NOMO-1 (cell line): ENCODE measurements around the gene C1orf198.
"Not testable (repeated sequence)": the region's sequence is repeated elsewhere in the genome, so short reads cannot be mapped to it uniquely, and the experiment has no call there.

ENCODE experiments used
- DNase-seq, 2 experiments: peaks; one replicate each; lab custom pipeline; 2025; ENCODE audit not compliant: unreplicated experiment in 2 of 2; lab: John Stamatoyannopoulos, UW

C1orf198 gene

GRCh38 chr1:230861970-230862595, 6.2 kb downstream of the C1orf198 start:
- DNase-seq = no peak

DNA sequence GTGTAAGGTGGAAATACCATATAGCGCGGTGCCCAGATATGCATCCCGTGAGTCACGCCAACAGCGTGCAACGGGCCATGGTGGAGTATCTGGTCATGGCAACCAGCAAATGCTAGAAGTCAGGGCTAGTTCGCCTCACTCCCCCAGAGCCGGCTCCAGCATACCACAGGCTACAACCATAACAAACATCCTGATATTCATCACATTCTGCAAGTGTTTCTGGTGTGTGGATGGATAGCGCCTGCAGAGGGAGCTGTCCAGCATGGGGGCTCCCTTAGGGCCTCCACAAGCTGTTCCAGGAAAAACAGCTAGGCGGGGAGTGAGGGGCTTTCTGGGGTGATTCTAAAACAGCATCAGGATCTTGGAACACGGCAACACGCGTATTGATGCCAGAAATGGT, 6.8 kb downstream of the C1orf198 start:
- DNase-seq = no peak

DNA sequence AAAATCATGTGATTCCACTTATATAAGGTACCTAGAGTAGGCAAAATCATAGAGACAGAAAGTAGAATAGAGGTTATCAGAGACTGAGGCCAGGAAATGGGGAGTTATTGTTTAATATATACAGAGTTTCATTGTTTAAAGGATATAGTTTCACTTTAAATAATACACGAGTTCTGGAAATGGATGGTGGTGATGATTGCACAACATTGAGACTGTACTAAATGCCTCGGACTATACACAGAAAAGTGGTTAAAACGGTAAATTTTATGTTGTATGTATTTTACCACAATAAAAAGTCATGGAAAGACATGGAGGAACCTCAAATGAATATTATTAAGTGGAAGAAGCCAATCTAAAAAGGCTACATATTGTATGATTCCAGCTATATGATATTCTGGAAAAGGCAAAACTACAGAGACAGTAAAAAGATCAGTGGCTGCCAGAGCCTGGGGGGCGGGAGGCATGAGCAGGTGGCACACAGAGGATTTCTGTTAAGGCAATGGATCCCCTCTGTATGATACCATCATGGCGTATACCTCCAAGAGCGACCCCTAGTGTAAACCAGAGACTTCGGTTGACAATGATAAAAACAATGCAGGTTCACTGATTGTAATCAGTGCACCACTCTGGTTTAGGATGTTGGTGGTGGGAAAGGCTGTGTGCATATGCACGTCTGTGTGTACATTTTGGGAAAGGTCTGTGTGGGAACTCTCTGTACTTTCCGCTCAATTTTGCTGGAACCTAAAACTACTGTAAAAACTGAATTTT, 7.5 kb downstream of the C1orf198 start:
- no peak for DNase-seq

GRCh38 chr1:230858918-230859729, 9.2 kb downstream of the C1orf198 start:
- DNase-seq = no peak

GRCh38 chr1:230858236-230858820, 10.0 kb downstream of the C1orf198 start:
- DNase-seq = no peak

DNA sequence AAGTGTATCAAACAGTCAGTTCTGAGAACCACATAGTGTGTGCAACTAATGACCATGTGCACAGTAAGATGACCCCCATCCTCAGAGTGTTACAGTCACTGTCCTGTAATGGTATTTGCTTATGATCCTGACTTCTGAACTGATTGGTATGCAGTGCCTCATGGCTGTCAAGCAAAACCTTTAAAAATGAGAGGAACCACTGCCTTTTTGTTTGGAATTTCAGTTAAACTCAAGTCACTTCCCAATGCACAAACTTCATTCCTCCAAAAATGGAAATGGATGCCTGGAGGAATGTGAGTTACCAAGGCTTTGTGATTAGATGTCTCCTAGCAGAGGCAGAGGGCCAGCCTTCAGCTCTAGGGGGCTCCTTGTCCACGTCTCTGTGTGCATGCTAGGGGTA, 10.5 kb downstream of the C1orf198 start:
- no peak for DNase-seq

GRCh38 chr1:230857077-230857476, 11.2 kb downstream of the C1orf198 start:
- no peak for DNase-seq

- DNase-seq = no peak
These were observed 12.4 kb downstream of the C1orf198 start for GRCh38 chr1:230855886-230856285.

- no peak for DNase-seq
These were observed 13.9 kb downstream of the C1orf198 start for GRCh38 chr1:230854423-230854822.

- no peak for DNase-seq
These were observed 14.6 kb downstream of the C1orf198 start for GRCh38 chr1:230853731-230854130.

DNA sequence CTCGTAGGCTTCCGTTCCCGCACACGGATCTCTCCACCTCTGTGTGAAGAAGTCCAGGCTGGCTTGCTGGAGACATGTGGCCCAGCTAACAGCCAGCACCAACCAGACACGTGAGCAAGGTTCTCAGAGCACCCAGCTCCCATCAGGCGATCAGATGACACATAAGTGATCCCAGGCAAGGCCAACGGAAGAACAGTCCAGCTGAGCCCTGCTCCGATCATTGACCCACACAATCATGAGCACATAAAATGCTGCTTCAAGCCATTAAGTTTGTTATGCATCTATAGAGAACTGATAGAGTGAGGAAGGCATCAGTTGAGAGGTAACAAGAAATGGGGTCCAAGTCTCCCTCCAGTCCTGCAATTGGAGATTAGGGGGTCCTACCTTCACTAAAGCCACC, 15.4 kb downstream of the C1orf198 start:
- DNase-seq = no peak

DNA sequence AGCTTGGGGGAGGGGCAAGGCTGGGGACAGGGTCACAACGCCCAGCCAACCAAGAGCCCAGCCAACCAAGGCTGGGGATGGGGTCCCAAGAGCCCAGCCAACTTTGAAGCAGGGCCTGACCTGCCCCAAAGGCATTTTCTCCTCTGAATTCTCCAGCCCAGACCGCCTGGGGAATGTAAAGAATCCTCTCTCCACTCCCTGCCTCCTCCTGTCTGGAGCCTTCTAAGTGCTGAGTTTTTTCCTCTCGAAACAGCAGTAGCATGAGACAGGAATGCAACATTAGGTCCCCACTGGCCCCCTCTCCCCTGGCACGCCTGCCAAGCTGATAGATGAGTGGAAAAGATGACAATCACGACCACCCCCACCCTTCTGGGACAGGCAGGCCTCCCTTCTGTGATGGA, 17.0 kb downstream of the C1orf198 start:
- no peak for DNase-seq

DNA sequence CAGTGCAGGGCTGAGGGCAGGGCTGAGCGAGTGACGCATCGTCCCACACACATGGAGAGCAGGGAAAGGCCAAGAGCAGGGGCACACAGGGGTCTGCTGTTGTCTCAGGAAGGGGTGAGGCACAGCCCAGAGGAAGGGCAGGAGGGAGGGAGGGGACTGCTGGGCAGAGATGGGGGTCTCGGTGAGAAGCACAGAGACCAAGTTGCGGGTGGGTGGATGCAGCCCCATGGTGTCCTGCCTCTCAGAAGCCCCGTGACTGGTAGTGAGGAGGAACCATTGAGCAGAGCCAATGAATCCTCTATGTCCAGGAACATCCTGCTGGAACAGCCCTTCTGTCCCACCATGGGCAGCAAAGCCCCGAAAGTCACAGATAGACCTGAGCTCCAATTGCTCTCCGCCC, 17.8 kb downstream of the C1orf198 start:
- DNase-seq = no peak

- DNase-seq = no peak
These were observed 18.7 kb downstream of the C1orf198 start for GRCh38 chr1:230849451-230850224.

- DNase-seq = no peak
These were observed 20.1 kb downstream of the C1orf198 start for GRCh38 chr1:230848235-230848634.

DNA sequence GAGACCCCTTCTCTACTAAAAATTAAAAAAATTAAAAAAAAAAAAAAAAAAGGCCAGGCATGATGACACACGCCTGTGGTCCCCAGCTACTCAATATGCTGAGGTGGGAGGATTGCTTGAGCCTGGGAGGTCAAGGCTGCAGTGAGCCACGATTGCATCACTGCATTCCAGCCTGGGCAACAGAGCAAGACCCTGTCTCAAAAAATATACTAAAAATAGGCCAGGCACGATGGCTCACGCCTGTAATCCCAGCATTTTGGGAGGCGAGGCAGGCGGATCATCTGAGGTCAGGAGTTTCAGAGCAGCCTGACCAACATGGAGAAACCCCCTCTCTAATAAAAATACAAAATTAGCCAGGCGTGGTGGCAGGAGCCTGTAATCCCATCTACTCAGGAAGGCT, 23.1 kb downstream of the C1orf198 start:
- DNase-seq = not testable (repeated sequence)

GRCh38 chr1:230844561-230844960, 23.8 kb downstream of the C1orf198 start:
- DNase-seq = no peak

GRCh38 chr1:230843503-230844309, 24.6 kb downstream of the C1orf198 start:
- DNase-seq = no peak

- DNase-seq = no peak
These were observed 25.5 kb downstream of the C1orf198 start for GRCh38 chr1:230842801-230843200.

- DNase-seq = no peak
These were observed 29.1 kb downstream of the C1orf198 start for GRCh38 chr1:230839173-230839572.
